GM21723 (cell line): ENCODE results near the gene SSU72.
A peak's percentile ranks its signal among the peaks of the same experiment; 100 is the strongest.
"Not testable (repeated sequence)": the region's sequence is repeated elsewhere in the genome, so short reads cannot be mapped to it uniquely, and the experiment has no call there.

ENCODE experiments used
- ATAC-seq: cut with Tn5 transposase; IDR thresholded peaks from one replicate; pipeline ENCODE4 v1.9.1; 2021; ENCODE audit warnings: mild to moderate bottlenecking, moderate library complexity; ENCODE audit not compliant: unreplicated experiment

SSU72 gene

DNA sequence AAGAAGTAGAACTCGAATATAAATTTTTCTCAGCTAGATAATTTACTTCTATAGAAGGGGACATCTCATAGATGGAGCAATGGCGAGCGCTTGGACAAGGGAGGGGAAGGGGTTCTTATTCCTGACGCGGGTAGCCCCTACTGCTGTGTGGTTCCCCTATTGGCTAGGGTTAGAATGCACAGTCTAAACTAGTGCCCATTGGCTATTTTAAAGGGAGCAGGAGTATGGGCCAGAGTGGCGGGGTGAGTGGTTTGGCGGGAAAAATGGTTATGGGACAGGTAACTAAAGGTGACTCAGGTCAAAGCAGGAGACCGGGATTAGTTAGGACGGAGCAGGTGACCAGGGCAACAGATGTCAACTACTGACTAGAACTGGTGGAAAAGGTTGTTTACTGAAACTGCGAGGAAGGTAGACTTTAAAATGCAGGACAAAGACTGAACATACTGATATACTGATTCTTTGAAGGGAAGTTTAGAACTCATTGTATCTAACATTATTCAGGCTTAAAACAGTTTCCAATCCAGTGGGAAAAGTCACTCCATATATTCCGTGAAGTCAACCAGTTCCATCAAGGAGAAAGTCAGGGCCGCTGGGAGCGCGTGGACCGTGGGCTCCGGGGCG lies 63.6 kb downstream of the SSU72 start:
- no peak for ATAC-seq

DNA sequence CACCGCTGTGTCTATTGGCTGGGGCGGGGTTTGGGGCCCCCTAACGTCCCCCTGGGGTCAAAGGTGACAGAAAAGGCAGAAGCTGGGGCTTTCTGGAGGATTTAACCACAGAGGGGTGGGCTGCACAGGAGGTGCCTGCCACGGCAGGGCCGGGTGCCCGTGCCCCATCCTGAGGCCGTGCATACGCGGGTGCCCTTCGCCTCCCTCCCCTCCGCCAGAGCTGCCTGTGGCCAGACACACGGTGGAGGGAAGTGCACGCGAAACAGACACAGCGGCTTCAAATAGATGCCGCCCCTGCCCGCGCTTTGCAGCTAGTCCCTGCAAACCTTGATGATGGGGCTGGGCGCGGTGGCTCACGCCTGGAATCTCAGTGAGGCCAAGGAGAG lies 65.2 kb downstream of the SSU72 start:
- ATAC-seq: not testable (repeated sequence)

DNA sequence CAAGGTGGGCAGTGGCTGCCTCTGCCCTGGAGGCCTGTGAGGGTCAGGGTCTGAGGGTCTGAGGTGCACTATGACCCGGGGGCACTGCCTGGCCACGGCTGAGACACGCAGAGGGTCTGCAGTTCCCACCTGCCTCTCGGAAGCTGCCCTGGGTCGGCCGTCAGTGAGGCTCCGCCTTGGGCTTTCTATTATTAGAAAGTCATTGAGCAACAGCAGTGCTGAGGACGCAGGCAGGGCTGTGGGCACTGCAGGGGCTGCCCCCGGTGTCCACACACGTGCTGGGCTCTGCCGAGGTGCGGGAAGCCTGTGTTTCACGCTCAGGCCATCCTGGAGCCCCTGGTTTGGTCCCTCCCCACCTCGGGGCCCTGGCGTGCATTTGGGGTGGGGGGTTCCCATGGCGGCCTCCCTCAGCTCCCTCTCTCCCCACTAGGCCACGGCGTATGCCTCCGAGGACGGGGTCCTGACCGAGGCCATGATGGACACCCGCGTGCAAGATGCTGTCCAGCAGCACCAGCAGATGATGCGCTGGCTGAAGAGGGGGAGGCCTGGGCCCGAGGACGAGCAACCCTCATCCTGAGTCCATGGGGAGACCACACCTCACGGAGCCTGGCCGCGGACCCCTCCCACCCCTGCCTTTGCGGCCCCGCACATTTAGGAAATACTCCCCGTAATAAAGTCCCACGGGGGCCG lies 65.7 kb downstream of the SSU72 start:
- ATAC-seq: not testable (repeated sequence)

DNA sequence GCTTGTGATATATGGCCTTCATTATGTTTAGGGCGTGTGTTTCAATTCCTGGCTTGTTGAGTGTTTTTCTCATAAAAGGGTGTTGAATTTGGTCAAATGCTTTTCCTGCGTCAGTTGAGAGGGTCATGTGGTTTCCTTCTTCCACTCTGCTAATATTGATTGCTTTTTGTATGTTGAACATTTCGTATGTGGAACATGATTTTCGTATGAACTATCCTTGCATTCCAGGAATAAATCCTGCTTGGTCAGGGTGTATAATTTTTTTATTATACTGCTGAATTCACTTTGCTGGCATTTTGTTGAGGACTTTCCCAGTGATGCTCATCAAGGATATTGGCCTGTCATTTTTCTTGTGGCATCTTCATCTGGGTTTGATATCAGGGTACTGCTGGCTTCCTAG lies 67.4 kb downstream of the SSU72 start:
- ATAC-seq: no peak

DNA sequence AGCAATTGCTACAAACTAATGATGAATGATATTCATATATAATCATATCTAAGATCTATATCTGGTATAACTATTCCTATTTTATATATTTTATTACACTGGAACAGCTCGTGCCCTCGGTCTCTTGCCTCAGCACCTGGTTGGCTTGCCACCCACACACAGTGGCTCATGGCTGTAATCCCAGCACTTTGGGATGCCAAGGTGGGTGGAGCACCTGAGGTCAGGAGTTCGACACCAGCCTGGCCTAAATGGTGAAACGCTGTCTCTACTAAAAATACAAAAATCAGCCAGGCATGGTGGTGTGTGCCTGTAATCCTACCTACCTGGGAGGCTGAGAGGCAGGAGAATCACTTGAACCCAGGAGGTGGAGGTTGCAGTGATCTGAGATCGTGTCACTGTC lies 68.9 kb downstream of the SSU72 start:
- ATAC-seq: not testable (repeated sequence)

DNA sequence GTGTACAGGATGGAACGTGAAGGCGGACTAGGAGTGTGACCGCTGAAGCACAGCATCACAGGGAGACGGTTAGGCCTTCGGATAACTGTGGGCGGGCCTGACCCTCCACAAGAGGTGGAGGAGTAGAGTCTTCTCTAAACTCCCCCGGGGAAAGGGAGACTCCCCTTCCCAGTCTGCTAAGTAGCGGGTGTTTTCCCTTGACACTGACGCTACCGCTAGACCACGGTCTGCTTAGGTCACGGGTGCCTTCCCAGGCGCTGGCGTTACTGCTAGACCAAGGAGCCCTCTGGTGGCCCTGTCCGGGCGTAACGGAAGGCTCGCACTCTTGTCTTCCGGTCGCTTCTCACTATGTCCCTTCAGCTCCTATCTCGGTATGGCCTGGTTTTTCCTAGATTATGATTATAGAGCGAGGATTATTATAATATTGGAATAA lies 69.3 kb downstream of the SSU72 start:
- ATAC-seq: peak; percentile 48

DNA sequence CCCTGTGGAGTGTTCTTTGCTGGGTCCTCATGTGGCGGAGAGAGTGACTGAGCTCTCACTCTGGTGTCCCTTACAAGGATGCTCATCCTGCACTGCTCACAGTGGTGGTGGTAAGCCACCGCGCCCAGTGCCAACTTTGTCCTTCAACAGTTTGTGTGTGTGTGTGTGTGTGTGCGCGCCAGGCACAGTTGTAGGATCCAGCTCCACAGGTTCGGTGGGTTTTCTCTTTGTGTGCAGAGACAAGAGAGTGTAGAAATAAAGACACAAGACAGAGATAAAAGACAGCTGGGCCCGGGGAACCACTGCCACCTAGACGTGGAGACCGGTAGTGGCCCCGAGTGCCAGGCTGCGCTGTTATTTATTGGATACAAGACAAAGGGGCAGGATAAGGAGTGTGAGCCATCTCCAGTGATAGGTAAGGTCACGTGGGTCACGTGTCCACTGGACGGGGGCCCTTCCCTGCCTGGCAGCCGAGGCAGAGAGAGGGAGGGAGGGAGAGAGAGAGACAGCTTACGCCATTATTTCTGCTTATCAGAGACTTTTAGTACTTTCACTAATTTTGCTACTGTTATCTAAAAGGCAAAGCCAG lies 69.8 kb downstream of the SSU72 start:
- ATAC-seq: not testable (repeated sequence)

DNA sequence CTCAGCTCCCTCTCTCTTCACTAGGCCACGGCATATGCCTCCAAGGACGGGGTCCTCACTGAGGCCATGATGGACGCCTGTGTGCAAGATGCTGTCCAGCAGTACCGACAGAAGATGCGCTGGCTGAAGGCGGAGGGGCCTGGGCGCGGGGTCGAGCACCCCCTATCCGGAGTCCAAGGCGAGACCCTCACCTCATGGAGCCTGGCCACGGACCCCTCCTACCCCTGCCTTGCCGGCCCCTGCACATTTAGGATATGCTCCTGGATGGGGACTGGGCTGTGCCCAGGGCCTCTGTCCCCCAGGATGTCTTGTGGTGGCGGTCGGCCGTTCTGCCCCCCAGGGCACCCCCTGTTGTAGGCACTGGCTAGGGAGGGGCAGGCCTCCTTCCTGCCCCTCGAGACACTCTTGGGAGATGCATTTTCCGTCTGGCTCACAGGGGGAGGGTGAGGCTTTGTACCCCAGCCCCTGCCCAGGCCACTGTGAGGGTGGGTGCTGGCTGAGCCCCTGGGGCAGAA lies 79.1 kb downstream of the SSU72 start:
- not testable (repeated sequence) for ATAC-seq

DNA sequence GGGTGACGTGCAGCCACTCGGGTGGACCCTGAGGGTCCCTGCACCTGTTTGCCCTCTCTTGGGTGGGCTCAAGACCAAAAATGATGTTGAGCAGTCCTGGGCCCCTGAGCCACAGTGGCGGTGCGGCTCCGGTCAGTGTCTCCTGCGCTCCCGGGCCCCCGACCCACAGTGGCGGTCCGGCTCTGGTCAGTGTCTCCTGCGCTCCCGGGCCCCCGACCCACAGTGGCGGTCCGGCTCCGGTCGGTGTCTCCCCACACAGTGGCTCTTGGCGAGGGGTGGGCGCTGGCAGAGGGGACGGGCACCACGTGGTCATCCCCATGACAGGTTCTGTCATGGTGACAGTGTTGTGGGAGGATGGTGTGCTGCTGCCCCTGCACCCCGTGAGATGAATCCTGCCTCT lies 80.4 kb downstream of the SSU72 start:
- not testable (repeated sequence) for ATAC-seq
